ENCODE results near the gene TEF. TPM values are rescaled to one million over a fixed set of nuclear protein-coding genes. Genes with fewer than 3 reads are reported as not detected.

The TEF gene
- total and polyA plus RNA-seq, 9 of the 15 experiments (the other 6 are each of a cell fraction or from before 2014, with no cell fraction given), result 0.04 to 3.1 (median 1.2) TPM

GRCh38 chr22:41448189-41448808 lies 66.6 kb downstream of the TEF start (continued):
- TF ChIP-seq YY1 (IDR thresholded peaks at IDR 0.05; ENCODE audit: borderline replicate concordance in 1 of 3, control insufficient read depth in 1 of 3, extremely low read depth in 1 of 3, insufficient read depth in 3 of 3, insufficient read length in 1 of 3, insufficient replicate concordance in 2 of 3, low read depth in 1 of 3, low read length in 2 of 3), result peak; percentile 54 to 91 (median 86)
- TF ChIP-seq FOXM1 (IDR thresholded peaks at IDR 0.05; ENCODE audit: low read depth), result no peak
- peak; percentile 41; the same call in 1 of the 2 replicates for TF ChIP-seq FOXM1 (CRISPR knock-in tag; IDR thresholded peaks at IDR 0.05; ENCODE audit: low read depth)
- no peak for TF ChIP-seq MYBL2 (IDR thresholded peaks at IDR 0.05; ENCODE audit: low read depth)
- TF ChIP-seq MYBL2 (CRISPR knock-in tag; IDR thresholded peaks at IDR 0.05; ENCODE audit: borderline replicate concordance), result no peak
- no peak for TF ChIP-seq THRA (IDR thresholded peaks at IDR 0.05)
- peak; percentile 40; the same call in 1 of the 2 replicates for TF ChIP-seq ZNF384 (IDR thresholded peaks at IDR 0.05; ENCODE audit: low read depth, low read length)
- no peak for TF ChIP-seq SMAD3 (CRISPR knock-in tag; conservative IDR thresholded peaks at IDR 0.05)
- peak in 1 of 2 experiments; percentile 43; a peak in 1 of 4 replicates for TF ChIP-seq ZNF318 (IDR thresholded peaks at IDR 0.05; ENCODE audit: borderline replicate concordance in 1 of 2, low read depth in 1 of 2)
- peak; percentile 56; the same call in 1 of the 2 replicates for TF ChIP-seq TFAP4 (CRISPR knock-in tag; IDR thresholded peaks at IDR 0.05; ENCODE audit: borderline replicate concordance)
- no peak for TF ChIP-seq RAD21 (CRISPR knock-in tag; conservative IDR thresholded peaks at IDR 0.05 in 1 of 2, IDR thresholded peaks at IDR 0.05 in 1 of 2)
- TF ChIP-seq TCF3 (CRISPR knock-in tag; IDR thresholded peaks at IDR 0.05), result 0 out of 2 replicates have a peak, but pooled peaks have one; percentile 16
- TF ChIP-seq MCM3 (IDR thresholded peaks at IDR 0.05), result no peak
- peak; percentile 23; the same call in 1 of the 2 replicates for TF ChIP-seq MYNN (IDR thresholded peaks at IDR 0.05)
- TF ChIP-seq MYNN (CRISPR knock-in tag; IDR thresholded peaks at IDR 0.05), result no peak
